ENCODE data around the gene PRR20B.
"Not testable (repeated sequence)": the region's sequence is repeated elsewhere in the genome, so short reads cannot be mapped to it uniquely, and the experiment has no call there.

- not testable (repeated sequence) for TF ChIP-seq POLR2A, POLR2AphosphoS5, TAF1, SPI1, POU2F2 (IDR thresholded peaks at IDR 0.05; ENCODE audit: low read depth, low read length)
Observed at GRCh38 chr13:57166897-57167296, 19.6 kb downstream of the PRR20B start, which contains the start of gene PRR20E.
